Measurements from ENCODE around the gene ZSCAN9.

DNA sequence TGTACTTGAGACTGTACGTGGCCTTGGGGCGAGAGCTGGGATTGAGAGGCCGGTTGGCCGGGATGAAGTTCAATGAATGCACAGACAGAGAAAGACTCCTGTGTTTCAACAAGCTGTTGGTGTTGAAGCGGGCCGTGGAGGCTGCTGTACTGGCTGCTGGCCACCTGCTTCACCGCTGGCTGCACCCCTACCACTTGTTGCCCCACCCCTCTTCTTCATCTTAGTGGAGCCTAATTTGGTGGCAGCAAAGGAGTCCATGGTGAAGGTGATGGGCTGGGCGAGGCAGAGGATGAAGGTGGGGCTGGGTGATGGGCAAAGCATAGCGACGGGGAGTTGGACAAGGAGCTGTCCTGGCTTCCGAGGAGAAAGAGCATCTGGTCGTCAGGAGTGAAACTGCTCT is 7.2 kb upstream of the ZSCAN9 start:
- TF ChIP-seq, protein P1, sequence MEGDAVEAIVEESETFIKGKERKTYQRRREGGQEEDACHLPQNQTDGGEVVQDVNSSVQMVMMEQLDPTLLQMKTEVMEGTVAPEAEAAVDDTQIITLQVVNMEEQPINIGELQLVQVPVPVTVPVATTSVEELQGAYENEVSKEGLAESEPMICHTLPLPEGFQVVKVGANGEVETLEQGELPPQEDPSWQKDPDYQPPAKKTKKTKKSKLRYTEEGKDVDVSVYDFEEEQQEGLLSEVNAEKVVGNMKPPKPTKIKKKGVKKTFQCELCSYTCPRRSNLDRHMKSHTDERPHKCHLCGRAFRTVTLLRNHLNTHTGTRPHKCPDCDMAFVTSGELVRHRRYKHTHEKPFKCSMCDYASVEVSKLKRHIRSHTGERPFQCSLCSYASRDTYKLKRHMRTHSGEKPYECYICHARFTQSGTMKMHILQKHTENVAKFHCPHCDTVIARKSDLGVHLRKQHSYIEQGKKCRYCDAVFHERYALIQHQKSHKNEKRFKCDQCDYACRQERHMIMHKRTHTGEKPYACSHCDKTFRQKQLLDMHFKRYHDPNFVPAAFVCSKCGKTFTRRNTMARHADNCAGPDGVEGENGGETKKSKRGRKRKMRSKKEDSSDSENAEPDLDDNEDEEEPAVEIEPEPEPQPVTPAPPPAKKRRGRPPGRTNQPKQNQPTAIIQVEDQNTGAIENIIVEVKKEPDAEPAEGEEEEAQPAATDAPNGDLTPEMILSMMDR (IDR thresholded peaks at IDR 0.05; ENCODE audit: borderline replicate concordance, extremely low read depth, low read length, poor library complexity, severe bottlenecking), result no peak
- TF ChIP-seq EZH2 (IDR thresholded peaks at IDR 0.05; ENCODE audit: borderline replicate concordance, low read depth, low read length, severe bottlenecking), result no peak

Measured in DND-41 (cell line).